SK-N-SH treated with all-trans-retinoic acid at 6 μM for 48 hours (cell line): ENCODE measurements around the gene DCXR.

ENCODE experiments used
- ARNTL ChIP-seq: fragments of 450-650 bp; formaldehyde crosslinking; IDR thresholded peaks from 2 replicates; pipeline ENCODE4 v1.5.0; 2020; ENCODE audit warnings: low read depth, mild to moderate bottlenecking, moderate library complexity, borderline replicate concordance
- GLIS3 ChIP-seq: fragments of 250-450 bp; sonication (Bioruptor Pico); IDR thresholded peaks from 2 replicates; pipeline ENCODE4 v1.5.0; 2020; ENCODE audit warnings: mild to moderate bottlenecking, moderate library complexity
- TF ChIP-seq, protein P1 (sequence below): fragments of 250-450 bp; sonication (Bioruptor Pico); IDR thresholded peaks from 2 replicates; pipeline ENCODE4 v1.8.0; 2020; ENCODE audit warnings: mild to moderate bottlenecking, moderate library complexity, borderline replicate concordance

DNA sequence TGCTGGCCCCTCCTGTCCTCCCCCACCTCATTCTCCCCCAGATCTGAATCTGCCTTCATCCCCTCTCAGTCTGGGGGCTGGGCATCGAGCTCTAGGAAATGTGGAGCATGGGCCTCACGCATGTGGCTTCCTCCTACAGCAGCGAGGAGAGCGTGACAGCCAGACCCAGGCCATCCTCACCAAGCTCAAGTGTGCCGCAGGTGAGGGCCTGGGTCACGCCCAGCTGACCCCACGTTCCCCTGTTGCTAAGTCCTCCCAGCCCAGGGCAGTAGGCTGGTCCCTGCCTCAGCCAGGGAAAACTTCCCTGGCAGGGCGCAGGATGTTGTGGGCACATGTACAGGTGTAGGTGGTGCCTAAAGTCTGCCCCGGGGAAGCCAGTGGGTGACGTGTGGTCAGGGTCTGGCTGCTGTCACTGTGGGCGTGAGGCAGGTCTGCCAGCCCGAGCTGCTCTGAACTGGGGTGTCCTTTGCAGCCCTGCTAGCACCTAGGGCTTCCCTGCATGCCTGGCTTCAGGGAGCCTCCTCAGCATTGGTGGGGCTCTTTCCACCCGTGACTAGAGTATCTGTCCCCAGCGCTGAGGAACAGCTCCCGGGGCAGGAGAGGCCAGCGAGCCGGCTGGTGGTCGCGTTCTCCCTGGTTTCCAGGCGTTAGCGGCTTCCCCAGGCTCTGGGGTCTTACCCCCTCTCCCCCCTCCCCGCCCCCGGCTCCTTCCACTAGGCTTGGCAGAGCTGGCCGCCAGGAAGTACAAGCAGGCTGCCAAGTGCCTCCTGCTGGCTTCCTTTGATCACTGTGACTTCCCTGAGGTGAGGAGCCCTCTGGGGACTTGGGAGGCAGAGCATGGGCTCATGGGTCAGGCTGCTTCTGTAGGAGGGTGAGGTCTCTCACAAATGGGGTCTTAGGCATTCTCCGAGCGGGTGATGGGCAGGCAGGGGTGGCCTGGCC is 17.8 kb upstream of the DCXR start:
- TF ChIP-seq ARNTL (CRISPR knock-in tag), result no peak
- TF ChIP-seq, protein P1, sequence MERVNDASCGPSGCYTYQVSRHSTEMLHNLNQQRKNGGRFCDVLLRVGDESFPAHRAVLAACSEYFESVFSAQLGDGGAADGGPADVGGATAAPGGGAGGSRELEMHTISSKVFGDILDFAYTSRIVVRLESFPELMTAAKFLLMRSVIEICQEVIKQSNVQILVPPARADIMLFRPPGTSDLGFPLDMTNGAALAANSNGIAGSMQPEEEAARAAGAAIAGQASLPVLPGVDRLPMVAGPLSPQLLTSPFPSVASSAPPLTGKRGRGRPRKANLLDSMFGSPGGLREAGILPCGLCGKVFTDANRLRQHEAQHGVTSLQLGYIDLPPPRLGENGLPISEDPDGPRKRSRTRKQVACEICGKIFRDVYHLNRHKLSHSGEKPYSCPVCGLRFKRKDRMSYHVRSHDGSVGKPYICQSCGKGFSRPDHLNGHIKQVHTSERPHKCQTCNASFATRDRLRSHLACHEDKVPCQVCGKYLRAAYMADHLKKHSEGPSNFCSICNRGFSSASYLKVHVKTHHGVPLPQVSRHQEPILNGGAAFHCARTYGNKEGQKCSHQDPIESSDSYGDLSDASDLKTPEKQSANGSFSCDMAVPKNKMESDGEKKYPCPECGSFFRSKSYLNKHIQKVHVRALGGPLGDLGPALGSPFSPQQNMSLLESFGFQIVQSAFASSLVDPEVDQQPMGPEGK (CRISPR knock-in tag), result no peak
- TF ChIP-seq GLIS3 (CRISPR knock-in tag), result no peak
